ENCODE measurements around the gene TMSB4Y.

DNA sequence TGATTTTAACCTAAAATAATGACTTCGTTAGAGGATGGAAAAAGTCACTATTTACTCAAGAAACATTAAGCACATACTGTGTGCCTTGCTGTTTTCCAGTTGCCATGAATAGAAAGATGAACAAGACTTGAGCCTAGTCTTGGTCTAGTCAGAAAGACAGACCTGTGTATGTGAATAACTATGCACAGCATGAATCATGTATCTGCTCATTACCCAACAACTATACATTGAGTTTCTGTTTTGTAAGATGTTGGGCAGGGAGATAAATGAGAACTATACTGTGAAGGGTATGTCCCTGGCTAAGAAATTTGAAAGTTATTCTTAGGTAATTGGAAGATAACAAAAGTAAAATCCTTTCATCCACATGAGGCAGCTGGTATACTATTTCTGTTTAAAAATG is 4.3 kb downstream of the TMSB4Y start:
- TF ChIP-seq EZH2 (IDR thresholded peaks at IDR 0.05; ENCODE audit: insufficient read depth, poor library complexity, severe bottlenecking) (no peak), EZH2phosphoT487 (IDR thresholded peaks at IDR 0.05; ENCODE audit: insufficient read depth, low read depth) (no peak)
